GM18499 (cell line): ENCODE results near the gene DUSP11.
"Not testable (repeated sequence)": the region's sequence is repeated elsewhere in the genome, so short reads cannot be mapped to it uniquely, and the experiment has no call there.

Experiments used
- ATAC-seq: cut with Tn5 transposase; IDR thresholded peaks from one replicate; pipeline ENCODE4 v1.9.1; 2021; ENCODE audit warnings: moderate number of reproducible peaks; ENCODE audit not compliant: insufficient read depth, unreplicated experiment

Gene DUSP11

GRCh38 chr2:73726657-73727056 lies 53.2 kb downstream of the DUSP11 start:
- not testable (repeated sequence) for ATAC-seq

DNA sequence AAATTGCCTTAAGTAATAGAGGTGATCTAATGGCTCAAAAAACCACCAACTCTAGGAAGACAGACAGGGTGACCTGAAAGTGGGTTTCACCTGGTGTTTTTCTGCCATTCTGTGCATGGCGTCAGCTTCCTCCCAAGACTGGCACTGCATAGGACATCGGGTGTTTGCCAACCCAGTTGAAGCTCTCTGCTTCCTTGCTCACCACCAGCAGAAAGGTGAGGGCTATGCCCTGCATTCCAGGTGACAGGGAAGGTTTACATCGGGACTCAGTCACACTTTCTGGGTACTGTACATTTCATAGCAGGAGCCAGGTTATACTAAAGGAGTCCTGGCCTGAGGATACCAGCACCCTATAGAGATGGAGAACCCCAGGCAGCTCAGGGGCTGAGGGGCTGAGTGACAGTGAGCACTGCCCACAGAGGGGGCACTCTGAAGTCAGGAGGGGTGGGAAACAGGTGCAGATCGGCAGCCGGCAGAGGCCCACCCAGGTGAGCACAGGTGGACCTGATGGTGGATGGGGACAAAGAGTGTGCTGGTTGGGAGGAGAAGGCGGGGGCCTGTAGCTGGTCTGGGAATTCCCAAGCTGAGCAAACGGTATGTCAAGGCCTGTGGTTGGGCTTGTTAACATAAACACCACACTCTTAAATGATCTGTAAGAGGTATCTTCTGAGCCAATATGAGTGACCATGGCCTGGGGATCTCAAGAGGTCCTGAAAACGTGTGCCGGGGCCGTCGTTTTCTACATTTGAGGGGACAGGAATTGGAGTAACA lies 60.9 kb downstream of the DUSP11 start:
- ATAC-seq = no peak

DNA sequence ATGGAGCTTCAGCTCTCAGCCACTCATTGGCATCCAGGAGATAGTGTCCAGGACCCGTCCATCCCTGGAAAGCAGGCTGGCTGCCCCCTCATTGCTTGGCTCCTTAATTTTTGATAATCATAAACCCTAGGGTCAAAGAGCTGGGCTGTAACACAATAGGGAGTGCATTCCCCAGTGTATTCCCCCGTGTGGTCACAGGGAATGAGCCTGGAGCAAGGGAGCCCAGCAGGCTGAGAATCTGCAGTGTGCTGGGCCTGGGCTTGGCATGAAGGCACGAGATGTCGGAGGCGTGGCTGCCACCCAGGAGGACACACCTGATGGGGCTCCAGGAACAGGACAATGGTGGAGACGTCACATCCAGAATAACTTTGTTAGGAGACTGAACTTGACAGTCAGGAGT lies 61.5 kb downstream of the DUSP11 start:
- ATAC-seq = no peak

DNA sequence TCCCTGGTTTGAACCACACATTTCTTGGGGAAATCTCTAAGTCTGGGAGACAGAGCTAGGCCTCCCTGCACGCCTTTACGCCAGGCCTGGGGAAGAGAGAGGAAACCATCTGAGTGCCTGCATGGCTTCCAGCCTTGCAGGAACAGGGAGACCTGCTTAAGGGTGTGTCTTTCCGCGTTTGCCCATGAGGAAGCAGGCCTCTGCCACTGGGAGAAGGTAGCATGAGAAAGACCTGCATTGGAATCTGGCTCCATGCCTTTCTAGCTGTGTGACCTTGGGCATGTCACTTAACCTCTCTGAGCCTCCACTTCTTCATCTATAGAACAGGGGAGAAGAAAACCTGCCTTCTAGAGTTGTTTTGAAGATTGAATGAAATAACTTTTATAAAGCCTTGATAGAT lies 62.2 kb downstream of the DUSP11 start:
- not testable (repeated sequence) for ATAC-seq

DNA sequence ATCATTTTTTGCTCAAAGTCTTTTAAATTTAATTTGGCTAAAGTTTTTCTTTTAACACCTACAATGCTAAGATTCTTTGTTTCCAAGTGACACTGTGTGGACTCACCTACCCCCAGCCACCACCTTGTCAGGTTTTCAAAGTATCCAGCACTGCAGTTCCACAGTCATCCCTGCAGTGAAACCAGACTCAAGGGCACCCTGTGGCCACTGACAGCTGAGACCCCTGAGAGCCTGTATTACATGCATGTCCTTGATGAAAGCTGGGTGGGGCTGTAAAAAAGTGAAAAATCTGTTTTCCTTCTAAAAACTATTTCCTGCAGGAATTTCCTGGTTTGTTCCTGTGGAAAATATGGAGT lies 62.7 kb downstream of the DUSP11 start:
- ATAC-seq = no peak

DNA sequence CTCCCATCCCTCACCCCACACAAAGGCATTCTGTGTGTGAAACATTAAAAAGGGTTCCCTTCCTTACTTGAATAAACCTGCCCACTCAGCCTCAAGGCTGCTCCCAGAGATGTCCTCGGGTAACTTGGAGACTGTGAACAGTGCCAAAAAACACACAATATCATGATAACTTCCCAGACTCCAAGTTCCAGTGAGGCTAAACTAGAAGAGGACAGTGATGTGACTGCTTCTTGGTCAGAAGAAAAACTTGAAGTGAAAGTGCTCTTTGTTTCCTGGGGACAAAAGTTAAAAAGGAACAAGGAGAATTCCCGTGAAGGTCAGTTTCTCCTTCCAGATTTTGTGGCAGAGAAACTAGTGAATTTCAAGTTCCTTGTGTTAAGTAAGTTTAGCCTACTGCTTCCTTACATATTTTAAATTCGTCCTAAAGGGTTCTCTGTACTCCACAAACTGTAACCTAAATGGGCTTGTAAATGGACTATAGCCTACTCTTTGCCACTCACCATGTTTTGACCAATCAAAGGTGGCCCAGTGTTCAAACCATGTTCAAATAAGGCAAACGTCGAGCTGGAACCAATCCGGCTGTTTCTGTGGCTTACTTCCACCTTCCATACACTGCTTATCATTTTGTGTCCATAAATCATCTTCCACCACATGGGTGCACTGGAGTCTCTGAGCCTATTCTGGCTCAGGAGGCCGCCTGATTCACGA lies 63.2 kb downstream of the DUSP11 start:
- no peak for ATAC-seq

- no peak for ATAC-seq
Measured at GRCh38 chr2:73714091-73714490, 65.8 kb downstream of the DUSP11 start.
